Effector memory CD8-positive, alpha-beta T cell (primary cell): ENCODE measurements around the gene PCNX1.

Experiments used
- ATAC-seq: fragments of 150-1000 bp; cut with Tn5 transposase; replicated peaks from 2 replicates; pipeline ENCODE4 v1.10.0; 2021; ENCODE audit warnings: mild to moderate bottlenecking, moderate library complexity
- DNase-seq, 3 experiments: peaks; one replicate each; pipeline ENCODE4 v3.0.0; 2021
- H3K27ac Mint-ChIP-seq, 2 donors: one replicate each; pipeline ENCODE4 v1.8.0; 2022; ENCODE audit warnings: mild to moderate bottlenecking in 2 of 2, mixed read lengths in 2 of 2, moderate library complexity in 2 of 2
- H3K27me3 Mint-ChIP-seq, 2 donors: one replicate each; pipeline ENCODE4 v1.8.0; 2022; ENCODE audit warnings: mixed read lengths in 2 of 2
- H3K36me3 Mint-ChIP-seq: one replicate; pipeline ENCODE4 v1.8.0; 2022; ENCODE audit warnings: mild to moderate bottlenecking, moderate library complexity, mixed read lengths; ENCODE audit not compliant: insufficient read depth
- H3K4me1 Mint-ChIP-seq, 2 donors: one replicate each; pipeline ENCODE4 v1.8.0; 2022; ENCODE audit warnings: low read depth in 2 of 2, mixed read lengths in 2 of 2
- H3K4me3 Mint-ChIP-seq, 2 donors: one replicate each; pipeline ENCODE4 v1.8.0; 2022; ENCODE audit warnings: mild to moderate bottlenecking in 2 of 2, mixed read lengths in 2 of 2, moderate library complexity in 2 of 2
- H3K9me3 Mint-ChIP-seq, 2 donors: one replicate each; pipeline ENCODE4 v1.8.0; 2022; ENCODE audit warnings: mixed read lengths in 2 of 2

The PCNX1 gene

DNA sequence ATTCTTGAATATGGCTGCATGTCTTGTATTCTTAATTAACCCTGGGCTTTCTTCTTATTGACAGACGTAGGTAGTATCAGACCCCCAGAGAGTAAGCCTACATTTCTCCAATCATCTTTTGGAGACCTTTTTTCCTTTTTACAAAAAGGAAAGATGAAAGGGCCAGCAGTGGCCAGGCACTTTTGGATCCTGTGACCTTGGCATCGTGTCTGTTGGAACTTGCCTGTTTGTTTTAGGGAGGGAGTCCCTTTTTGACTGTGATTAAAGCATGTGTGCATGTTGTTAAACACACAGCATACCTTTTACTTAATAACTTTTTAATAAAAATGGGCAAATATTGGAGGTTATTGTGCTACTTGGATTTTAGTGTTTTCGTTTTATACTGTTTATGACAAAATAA, 57.2 kb downstream of the PCNX1 start:
- no peak for DNase-seq
- Mint-ChIP-seq H3K36me3 (peaks cover 52% of the 10 kb centered on the region), H3K9me3 (no peaks in the 10 kb centered on the region), H3K4me1 (peaks cover 12 to 27% of the 10 kb centered on the region in 2 donors), H3K27me3 (no peaks in the 10 kb centered on the region), H3K27ac (peak overlapping the region; percentile 36 to 49), H3K4me3 (no peak overlapping the region)
- ATAC-seq: no peak

DNA sequence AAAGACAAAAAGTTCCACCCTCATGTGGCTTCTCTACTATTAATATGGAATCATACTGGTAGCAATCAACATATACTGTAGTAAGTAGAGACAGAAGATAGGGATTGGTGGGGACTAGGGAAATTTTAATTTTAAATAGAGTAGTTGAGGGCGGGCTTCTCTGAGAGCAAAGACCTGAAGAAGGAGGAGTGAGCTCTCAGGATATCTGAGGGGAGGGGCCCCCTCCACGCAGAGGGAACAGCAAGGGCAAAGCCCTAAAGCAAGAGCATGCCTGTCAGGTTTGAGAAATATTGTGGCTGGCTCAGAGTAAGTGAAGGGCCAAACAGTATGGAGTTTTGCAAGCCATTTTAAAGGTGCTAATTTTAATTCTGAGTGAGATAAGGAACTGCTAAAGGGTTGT, 64.3 kb downstream of the PCNX1 start:
- H3K4me1 Mint-ChIP-seq: peaks cover 18 to 32% of the 10 kb centered on the region in 2 donors
- ATAC-seq (no peak), DNase-seq (no peak)
- no peaks in the 10 kb centered on the region for H3K9me3 Mint-ChIP-seq
- H3K36me3 Mint-ChIP-seq: peaks cover 41% of the 10 kb centered on the region
- no peaks in the 10 kb centered on the region for H3K27me3 Mint-ChIP-seq
- no peak overlapping the region for H3K4me3 Mint-ChIP-seq
- peak overlapping the region; percentile 19 to 58 for H3K27ac Mint-ChIP-seq

DNA sequence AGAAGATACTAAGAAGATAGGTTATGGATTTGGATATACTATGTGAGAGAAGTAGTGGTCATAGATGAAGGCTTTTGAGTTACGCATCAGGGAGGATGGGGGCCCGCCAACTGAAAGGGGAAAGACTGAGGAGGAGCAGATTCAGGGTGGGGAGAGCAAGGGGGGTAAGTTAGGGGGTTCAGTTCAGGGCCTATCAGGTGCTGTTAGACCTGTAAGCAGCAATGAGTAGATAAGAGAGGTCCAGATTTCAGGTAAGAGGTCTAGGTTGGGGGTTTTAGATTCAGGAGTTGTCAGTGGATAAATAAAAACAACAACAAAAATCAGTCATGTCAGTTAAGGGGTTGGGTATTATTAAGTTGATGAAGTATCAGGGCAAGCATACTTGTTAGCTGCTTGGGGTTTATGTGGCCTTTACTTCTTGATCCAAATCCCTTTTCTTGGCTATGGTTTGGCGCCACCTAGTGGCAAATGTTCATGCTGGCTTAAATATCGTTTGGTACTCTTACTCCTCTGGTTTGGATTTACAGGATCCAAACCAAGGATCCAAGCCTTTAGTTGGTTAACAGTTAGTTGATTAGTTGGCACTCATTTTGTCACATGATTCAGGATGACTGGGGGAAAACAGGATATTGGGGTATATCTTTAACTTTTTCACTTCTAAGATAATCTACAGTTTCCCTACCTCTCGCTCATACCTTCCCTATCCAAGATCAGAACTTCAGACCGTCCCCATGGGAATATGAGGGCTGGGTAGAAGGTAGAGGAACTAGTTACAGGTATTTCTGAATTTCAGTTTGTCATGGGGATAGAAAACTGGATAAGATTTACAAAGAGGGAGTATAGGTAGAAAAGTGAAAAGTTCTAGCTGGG, 65.1 kb downstream of the PCNX1 start:
- Mint-ChIP-seq H3K36me3 (peaks cover 44% of the 10 kb centered on the region), H3K4me3 (peak overlapping the region in 1 of 2 donors; percentile 38), H3K27ac (peak overlapping the region; percentile 19 to 58), H3K9me3 (no peaks in the 10 kb centered on the region), H3K4me1 (peaks cover 18 to 38% of the 10 kb centered on the region in 2 donors), H3K27me3 (no peaks in the 10 kb centered on the region)
- ATAC-seq (peak; percentile 93), DNase-seq (peak; percentile 81 to 84 (median 81))

DNA sequence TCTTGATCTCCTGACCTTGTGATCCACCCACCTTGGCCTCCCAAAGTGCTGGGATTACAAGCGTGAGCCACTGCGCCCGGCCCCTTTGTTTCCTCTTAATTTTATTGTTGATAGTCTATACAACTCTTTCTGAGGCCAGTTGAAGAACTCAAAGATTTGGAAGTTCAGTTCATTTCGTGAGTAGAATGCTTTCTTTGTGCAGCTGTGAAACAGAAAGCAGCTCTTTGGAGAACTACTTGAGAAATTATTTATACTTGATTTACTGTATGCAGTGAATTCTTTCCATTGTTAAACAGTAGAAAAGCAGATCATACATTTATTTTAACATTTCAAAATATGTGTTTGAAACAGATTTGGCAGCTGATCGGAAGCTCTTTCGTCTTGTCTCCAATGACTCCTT, 69.3 kb downstream of the PCNX1 start:
- Mint-ChIP-seq H3K9me3 (no peaks in the 10 kb centered on the region), H3K27me3 (no peaks in the 10 kb centered on the region), H3K4me3 (no peak overlapping the region), H3K36me3 (peaks cover 25% of the 10 kb centered on the region), H3K27ac (peak overlapping the region in 1 of 2 donors; percentile 38), H3K4me1 (peaks cover 22 to 57% of the 10 kb centered on the region in 2 donors)
- no peak for ATAC-seq
- no peak for DNase-seq

DNA sequence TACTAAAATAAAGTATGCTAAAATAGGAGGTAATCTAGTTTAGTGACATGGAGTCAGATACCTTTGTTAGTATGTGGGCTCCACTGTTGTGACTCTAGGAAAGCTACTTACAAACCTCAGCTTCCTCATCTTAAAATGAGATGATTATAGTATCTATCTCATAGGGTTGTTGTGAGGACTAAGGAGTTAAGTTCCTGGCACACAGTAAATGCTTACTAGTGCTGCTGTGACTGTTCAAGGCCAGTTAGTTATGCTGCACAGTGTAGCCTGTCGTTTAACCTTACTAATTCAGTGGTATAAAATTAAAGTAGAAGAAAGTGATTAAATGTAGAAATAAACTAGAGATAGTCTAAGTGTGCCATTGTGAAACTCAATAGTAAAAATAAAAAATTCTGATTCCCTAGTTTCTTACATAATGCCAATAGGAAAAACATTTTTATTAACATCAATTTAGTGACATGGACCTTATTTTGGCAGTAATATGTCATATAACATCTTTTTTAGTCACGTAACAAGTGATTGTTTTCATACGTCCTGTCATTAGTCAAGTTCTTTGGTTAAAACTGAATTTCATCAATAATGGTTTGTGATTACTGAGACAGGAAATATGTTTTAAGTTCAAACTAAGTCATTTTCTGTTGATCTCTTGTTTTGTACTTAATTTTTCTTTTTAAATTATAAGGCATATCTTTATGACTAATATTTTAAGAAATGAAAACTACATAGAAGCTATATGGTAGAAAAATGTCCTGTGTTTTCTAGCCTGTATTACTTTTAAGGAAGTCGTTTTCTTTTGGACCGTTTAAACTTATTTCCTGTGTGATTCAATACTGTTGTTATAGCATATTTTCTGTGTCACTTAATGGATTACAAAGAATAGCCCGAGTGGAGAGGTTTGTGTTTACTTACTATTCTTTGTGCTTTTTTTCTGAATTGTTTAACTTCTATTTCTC, 74.0 kb downstream of the PCNX1 start:
- Mint-ChIP-seq H3K27ac (peak overlapping the region; percentile 81 to 94), H3K4me1 (peaks cover 15 to 43% of the 10 kb centered on the region in 2 donors), H3K4me3 (peak overlapping the region; percentile 67 to 70), H3K36me3 (peaks cover 18% of the 10 kb centered on the region), H3K27me3 (no peaks in the 10 kb centered on the region), H3K9me3 (no peaks in the 10 kb centered on the region)
- ATAC-seq (peak; percentile 77), DNase-seq (no peak)

DNA sequence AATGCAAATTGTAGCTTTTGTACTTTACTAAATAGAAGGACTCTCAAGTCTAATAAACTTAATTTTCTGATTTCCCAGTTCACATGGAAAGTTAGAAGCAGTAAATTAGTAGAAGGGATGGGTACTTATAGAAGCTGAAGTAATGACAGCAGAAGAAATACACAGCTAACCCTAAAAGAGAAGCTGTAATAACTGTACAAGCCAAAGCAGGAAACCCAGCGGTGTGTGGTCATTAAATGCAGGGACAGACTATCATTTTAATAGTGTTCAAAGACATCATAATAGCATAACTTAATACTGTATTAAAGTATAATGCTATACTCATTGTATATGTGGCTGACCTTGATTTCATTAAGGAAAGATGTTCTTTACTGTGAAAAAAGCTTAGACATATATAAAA, 74.9 kb downstream of the PCNX1 start:
- DNase-seq: no peak
- Mint-ChIP-seq H3K27ac (peak overlapping the region; percentile 81 to 94), H3K9me3 (no peaks in the 10 kb centered on the region), H3K27me3 (no peaks in the 10 kb centered on the region), H3K4me3 (peak overlapping the region; percentile 67 to 70), H3K36me3 (peaks cover 9% of the 10 kb centered on the region), H3K4me1 (peaks cover 17 to 38% of the 10 kb centered on the region in 2 donors)
- ATAC-seq: peak; percentile 69

DNA sequence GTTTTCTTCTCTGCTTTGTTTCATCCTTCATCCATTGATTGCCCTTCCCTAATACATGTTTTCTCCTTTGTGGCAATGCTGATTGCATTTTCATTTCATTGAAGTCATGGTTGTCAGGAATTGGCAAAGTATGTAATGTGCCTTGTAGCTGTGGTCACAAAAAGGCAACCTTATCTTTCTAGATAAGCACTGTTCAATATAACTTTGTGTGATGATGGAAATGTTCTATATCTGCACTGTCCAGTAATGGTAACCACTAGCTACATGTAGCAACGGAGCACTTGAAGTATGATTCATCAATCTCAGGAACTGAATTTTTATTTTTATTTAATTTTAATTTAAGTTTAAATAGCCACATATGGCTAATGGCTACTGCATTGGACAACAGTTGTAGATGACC, 79.8 kb downstream of the PCNX1 start:
- no peaks in the 10 kb centered on the region for H3K9me3 Mint-ChIP-seq
- peaks cover 17 to 18% of the 10 kb centered on the region in 2 donors for H3K4me1 Mint-ChIP-seq
- ATAC-seq (no peak), DNase-seq (no peak)
- peak overlapping the region; percentile 64 to 93 for H3K27ac Mint-ChIP-seq
- no peaks in the 10 kb centered on the region for H3K27me3 Mint-ChIP-seq
- peaks cover 10% of the 10 kb centered on the region for H3K36me3 Mint-ChIP-seq
- no peak overlapping the region for H3K4me3 Mint-ChIP-seq

DNA sequence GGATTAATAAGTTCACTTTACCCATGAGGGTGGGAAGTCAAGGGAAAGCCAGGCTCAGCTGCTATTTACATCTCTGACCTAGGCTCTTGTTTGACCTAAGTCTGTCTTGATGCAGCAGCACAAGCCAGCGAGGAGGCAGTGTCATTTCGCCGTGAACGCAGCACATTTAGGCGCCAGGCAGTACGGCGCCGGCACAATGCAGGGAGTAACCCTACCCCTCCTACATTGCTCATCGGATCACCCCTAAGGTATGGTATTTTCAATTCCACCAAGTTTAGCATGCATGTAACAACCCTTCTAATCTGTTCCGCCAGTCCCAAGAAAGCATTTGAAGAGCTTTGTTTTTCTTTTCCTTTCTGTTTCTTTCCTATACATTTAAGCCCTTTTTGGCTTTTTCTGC, 81.2 kb downstream of the PCNX1 start:
- Mint-ChIP-seq H3K4me1 (peaks cover 15% of the 10 kb centered on the region in 2 donors), H3K27me3 (no peaks in the 10 kb centered on the region), H3K27ac (peak overlapping the region; percentile 64 to 93), H3K36me3 (peaks cover 10% of the 10 kb centered on the region), H3K4me3 (peak overlapping the region; percentile 64 to 76), H3K9me3 (no peaks in the 10 kb centered on the region)
- DNase-seq: no peak
- ATAC-seq: peak; percentile 80

DNA sequence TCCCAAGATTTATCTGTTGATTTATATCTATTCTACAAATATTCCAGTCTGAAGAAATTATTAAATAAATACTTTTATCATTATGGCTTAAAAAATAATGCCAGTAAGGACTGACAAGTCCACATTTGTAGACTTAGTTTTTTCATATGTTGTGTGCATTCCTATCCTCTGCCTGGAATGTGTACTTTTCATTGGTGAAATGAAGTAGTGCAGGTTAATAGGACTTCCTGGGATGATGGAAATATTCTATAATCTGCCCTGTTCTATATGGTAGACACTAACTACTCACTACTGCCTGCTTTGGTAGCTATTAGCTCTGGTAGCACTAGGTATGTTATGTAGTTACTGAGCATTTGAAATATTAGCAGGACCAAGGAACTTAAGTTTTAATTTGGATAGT, 86.7 kb downstream of the PCNX1 start:
- no peak for DNase-seq
- Mint-ChIP-seq H3K4me3 (no peak overlapping the region), H3K4me1 (peaks cover 13 to 29% of the 10 kb centered on the region in 2 donors), H3K36me3 (peaks cover 14% of the 10 kb centered on the region), H3K27me3 (no peaks in the 10 kb centered on the region), H3K27ac (no peak overlapping the region), H3K9me3 (no peaks in the 10 kb centered on the region)
- no peak for ATAC-seq

DNA sequence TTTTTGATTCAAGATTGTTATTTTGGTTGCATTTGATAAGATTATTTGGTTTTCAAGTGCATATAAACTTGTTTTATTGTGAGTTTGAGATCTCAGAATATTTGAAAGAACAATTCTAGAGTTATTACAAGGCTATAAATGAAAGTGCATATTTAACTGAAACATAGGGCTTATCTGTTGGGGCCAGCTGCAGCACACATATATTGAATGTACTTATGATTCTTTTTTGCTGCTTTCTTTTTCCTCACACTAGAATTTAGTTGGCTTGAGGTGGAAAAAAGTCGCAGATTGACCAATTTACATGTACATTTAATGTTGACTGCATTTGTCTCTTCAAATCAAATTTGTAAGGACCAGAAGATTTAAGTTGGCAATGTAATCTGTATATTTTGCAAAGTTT, 88.0 kb downstream of the PCNX1 start:
- DNase-seq (no peak), ATAC-seq (no peak)
- H3K9me3 Mint-ChIP-seq: no peaks in the 10 kb centered on the region
- H3K36me3 Mint-ChIP-seq: peaks cover 14% of the 10 kb centered on the region
- peaks cover 21 to 37% of the 10 kb centered on the region in 2 donors for H3K4me1 Mint-ChIP-seq
- H3K27me3 Mint-ChIP-seq: no peaks in the 10 kb centered on the region
- H3K4me3 Mint-ChIP-seq: peak overlapping the region; percentile 7 to 41
- peak overlapping the region in 1 of 2 donors; percentile 88 for H3K27ac Mint-ChIP-seq

DNA sequence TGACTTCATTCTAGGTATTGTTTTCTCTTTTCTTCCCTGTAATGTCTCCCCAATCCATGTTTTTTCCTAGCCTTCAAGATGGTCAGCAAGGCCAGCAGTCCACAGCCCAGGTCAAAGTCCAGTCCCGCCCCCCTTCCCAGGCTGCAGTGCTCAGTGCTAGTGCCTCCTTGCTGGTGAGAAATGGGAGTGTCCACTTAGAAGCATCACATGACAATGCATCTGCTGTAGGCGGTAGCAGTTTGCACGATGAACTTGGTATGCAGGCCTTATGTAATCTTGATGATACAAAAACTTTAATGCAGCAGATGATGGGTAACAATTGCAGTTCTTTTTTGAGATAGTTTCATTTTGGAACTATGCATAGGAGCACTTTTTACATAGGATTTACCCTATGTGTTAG, 88.4 kb downstream of the PCNX1 start:
- no peak for DNase-seq
- H3K9me3 Mint-ChIP-seq: no peaks in the 10 kb centered on the region
- peaks cover 20 to 37% of the 10 kb centered on the region in 2 donors for H3K4me1 Mint-ChIP-seq
- peak overlapping the region in 1 of 2 donors; percentile 88 for H3K27ac Mint-ChIP-seq
- no peaks in the 10 kb centered on the region for H3K27me3 Mint-ChIP-seq
- H3K4me3 Mint-ChIP-seq: peak overlapping the region; percentile 7 to 41
- H3K36me3 Mint-ChIP-seq: peaks cover 12% of the 10 kb centered on the region
- ATAC-seq: no peak

DNA sequence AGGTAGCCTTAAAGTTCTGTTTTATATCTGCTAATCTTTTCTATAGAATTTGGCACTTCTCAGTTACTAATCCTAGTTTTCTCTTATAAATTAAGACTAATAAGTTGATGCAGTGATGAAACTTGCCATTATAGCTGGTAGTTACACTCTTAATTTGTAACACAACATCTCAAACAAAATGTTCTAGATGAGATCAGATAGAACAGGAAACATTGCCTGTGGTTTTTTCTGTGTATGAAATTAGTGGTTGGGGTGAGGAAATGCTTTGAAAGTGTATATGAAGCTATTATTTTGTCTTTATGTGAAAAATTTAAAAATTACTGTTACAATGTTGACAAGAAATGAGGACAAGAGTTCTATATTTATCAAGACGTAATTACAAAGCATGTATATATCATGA, 91.9 kb downstream of the PCNX1 start:
- peak overlapping the region; percentile 66 to 68 for H3K4me3 Mint-ChIP-seq
- H3K27ac Mint-ChIP-seq: peak overlapping the region; percentile 71 to 89
- H3K4me1 Mint-ChIP-seq: peaks cover 39 to 62% of the 10 kb centered on the region in 2 donors
- H3K9me3 Mint-ChIP-seq: no peaks in the 10 kb centered on the region
- DNase-seq (no peak), ATAC-seq (peak; percentile 98)
- H3K36me3 Mint-ChIP-seq: peaks cover 10% of the 10 kb centered on the region
- no peaks in the 10 kb centered on the region for H3K27me3 Mint-ChIP-seq

DNA sequence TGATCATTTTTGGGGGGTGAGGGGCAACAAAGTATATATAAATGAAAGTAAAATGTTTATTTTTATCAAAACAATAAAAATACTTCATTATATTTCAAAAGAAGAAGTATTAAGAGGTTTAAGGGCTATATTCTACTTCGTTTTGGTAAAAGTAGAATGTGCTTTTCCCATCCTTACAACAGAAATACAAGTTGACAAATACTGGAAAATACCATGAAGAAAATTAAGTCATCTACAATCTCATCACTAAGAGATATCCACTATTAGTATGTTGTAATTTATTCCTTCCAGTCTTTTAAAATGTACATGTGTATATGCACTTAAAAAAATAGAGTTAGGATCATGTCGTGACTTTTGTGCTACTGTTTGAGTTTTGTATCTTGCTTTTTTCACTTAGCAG, 92.8 kb downstream of the PCNX1 start:
- peak overlapping the region; percentile 66 to 68 for H3K4me3 Mint-ChIP-seq
- peaks cover 17% of the 10 kb centered on the region for H3K36me3 Mint-ChIP-seq
- H3K4me1 Mint-ChIP-seq: peaks cover 45 to 66% of the 10 kb centered on the region in 2 donors
- no peak for DNase-seq
- no peaks in the 10 kb centered on the region for H3K27me3 Mint-ChIP-seq
- peak overlapping the region; percentile 71 to 89 for H3K27ac Mint-ChIP-seq
- ATAC-seq: no peak
- no peaks in the 10 kb centered on the region for H3K9me3 Mint-ChIP-seq
